Amniotic stem cell (primary cell): ENCODE measurements around the gene CDC42BPB.
"Not testable (repeated sequence)": the region's sequence is repeated elsewhere in the genome, so short reads cannot be mapped to it uniquely, and the experiment has no call there.

ENCODE experiments used
- DNase-seq: peaks from one replicate; lab custom pipeline; 2025; lab: John Stamatoyannopoulos, UW

Gene CDC42BPB

DNA sequence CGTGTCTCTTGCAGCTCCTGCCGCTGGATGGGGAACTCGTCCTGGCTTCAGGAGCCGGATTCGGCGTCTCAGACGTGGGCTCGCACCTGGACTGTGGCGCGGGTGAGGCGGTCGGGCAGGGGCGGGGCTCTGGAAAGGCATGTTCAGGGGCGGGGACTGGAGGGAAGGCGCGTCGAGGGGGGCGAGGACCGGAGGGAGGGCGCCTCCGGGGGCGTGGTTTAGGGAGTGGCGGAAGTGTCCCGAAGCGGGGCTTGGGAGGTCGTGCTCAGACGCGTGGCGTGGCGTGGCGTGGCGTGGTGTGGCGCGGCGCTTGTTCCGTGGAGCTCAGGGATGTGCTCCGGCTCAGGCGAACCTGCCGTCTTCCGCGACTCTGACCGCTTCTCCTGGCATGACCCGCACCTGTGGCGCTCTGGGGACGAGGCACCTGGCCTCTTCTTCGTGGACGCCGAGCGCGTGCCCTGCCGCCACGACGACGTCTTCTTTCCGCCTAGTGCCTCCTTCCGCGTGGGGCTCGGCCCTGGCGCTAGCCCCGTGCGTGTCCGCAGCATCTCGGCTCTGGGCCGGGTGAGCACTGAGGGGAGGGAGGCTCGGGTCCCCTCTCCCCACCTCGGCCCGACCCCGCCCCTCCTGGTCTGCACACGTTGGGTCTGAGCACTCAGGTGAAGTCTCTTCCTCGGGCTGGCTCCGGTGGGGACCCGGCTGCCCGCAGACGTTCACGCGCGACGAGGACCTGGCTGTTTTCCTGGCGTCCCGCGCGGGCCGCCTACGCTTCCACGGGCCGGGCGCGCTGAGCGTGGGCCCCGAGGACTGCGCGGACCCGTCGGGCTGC is 128.7 kb downstream of the CDC42BPB start:
- no peak for DNase-seq

DNA sequence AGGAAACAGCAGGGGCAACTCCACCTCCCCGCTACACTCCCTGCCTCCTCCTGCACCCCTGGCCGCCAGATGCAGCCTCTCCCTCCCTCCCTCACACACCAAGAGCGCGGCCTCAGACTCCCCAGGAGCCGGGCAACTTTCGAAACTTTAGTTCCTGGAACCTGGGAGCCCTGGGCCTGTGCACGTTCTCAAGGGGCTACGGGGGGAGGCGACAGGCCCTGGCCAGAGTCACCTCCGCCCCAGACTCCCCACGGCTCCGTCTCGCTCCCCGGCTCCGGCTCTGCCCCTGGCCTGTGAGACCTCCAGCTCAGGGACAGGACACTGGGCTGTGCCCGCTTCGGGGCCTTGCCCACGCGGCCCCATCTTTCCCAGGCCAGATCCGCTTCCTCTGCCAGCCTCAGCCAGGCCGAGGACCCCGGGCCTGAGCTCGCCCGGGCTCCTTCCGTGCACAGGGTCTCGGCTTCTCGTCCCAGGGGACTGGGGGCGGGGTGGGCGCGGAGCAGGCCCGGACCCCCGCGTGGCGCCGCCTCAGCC is 129.4 kb downstream of the CDC42BPB start:
- no peak for DNase-seq

DNA sequence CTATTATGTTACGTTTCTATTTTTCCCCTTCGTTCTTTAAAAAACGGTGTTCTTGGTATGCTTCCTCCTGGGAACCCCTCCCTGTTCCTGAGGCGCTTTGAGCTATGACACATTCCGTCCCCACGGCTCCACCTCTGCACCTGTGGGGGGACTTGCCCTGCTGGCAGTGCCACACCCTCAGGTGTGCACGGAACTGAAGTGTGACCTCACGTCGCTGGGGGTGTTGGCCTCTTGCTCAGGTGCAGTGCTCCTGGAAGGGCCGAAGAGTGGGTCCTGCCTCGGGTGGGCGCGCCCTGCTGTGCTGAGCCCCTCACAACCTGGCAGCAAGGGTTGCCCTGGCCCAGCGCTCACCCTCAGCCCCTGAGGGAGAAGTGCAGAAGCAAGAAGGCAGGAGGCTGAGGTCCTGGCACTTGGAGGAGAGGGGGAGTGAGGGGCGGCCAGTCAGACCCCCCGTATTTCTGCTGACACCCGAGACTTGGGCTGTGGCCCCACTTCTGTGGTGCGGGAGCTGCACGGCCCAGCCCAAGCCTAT is 129.9 kb downstream of the CDC42BPB start:
- no peak for DNase-seq

DNA sequence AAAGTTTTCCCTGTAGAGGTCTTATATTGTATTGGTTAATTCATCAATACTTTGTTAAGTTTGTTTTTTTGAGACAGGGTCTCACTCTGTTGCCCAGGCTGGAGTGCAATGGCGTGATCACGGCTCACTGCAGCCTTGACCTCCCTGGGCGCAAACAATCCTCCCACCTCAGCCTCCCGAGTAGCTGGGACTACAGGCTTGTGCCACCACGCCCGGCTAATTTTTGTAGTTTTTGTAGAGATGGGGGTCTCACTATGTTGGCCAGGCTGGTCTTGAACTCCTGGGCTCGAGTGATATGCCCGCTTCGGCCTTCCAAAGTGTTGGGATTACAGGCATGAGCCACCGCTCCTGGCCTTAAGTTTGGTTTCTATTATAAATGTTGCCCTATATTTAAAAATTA is 130.5 kb downstream of the CDC42BPB start:
- not testable (repeated sequence) for DNase-seq

DNA sequence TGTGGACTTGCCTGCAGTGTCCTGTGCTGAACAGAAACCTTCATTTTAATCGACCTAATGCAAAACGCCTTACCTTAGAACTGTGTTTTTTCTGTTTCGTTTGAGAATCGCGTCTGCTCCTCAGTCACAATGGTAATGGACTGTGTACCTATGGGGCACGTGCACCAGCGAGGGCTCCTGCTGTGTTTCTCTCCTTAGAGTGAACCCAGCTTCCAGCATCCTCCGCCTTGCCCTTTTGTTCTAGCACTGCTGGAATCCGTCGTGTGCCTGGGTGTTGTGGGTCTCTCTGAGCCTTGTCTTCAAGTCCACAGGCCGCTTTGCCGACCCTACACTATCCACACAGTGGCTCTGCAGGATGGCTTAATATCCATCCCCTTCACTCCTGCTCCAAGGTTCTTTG is 131.2 kb downstream of the CDC42BPB start:
- DNase-seq: no peak

DNA sequence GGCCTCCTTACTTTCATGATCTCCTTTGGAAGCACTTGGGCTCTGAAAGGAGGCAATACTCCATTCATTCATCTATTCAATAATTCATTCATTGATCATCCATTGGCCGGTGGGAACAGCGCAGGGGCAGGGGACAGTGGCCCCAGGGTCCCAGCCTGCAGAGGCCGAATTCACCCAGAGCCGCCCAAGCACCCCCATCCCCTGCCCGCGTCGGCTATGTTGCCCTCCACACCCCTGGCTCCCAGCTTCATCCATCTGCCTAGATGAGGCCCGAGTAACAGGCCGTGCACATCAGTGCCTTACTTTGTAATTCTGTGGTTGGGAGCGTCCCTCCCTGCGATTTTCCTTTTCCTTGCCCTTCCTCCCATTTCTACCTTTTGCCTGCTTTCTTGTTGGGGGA is 131.7 kb downstream of the CDC42BPB start:
- no peak for DNase-seq

DNA sequence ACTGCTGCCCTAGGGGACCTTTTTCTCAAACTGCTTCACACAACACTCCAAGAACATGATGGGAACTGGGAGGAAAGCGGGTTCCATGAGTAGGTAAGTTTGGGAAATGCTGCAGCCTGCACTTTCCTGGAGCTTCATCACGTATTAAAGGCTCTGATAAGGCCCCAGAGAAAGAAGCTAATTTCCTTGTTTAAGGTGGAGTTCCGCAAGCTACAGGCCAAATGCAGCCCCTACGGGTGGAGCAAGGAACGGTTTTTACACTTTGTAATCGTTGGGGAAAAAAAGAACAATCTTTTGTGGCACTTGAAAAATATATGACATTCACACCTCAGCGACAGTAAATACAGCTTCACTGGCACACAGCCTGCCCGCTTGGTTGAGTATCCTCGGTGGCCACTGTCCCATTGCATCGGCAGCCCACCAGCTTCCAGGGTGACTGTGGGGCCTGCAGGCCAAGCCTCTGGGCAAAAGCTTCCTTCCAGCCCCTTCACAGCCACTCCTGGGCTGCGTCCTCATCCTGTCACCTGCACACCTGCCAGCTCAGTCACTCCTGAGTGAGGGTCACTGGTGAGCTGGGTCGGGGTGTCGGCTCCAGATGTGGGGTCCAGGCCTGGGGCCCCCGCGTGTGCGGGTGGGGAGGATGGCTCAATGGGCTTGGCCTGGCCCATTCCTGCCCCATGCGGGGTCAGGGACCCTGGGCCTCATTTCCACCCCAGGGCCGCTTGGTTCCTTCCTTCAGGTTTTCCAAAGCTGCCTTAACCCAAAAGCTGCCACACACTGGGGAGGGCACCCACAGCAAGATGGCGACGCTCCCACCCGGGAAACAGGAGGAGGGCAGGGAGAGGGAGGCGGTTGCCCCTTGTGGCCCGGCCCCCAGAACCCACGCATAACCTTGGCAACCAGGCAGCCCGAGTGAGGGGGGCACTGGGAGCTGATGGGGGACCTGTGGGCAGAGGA is 132.4 kb downstream of the CDC42BPB start:
- DNase-seq: no peak

DNA sequence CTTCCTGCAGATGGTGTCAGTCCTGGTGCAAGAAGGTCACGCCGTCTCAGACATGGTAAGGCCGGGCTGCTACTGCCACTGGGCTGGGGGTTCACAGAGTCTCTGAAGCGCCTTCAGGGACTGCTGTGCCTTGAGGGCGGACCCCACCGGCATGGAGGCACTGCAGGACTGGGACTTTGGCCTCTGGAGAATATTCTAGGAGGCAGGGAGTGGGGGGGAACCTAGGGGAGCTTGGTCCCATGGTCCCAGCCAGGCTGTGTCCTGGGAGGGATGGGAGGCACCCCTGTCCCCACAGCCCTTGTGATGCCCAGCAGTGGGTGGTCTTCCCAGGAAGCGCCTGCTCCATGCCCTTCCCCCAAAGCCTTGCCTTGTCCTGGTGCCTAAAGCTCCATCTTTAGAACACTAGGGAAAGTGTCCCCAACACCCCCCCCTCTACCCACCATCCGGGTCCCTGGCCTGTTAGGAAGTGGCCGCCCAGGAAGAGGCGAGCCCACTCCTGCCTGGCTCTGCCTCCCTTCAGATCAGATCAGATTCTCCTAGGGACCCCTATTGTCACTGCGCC is 133.3 kb downstream of the CDC42BPB start:
- DNase-seq: no peak

DNA sequence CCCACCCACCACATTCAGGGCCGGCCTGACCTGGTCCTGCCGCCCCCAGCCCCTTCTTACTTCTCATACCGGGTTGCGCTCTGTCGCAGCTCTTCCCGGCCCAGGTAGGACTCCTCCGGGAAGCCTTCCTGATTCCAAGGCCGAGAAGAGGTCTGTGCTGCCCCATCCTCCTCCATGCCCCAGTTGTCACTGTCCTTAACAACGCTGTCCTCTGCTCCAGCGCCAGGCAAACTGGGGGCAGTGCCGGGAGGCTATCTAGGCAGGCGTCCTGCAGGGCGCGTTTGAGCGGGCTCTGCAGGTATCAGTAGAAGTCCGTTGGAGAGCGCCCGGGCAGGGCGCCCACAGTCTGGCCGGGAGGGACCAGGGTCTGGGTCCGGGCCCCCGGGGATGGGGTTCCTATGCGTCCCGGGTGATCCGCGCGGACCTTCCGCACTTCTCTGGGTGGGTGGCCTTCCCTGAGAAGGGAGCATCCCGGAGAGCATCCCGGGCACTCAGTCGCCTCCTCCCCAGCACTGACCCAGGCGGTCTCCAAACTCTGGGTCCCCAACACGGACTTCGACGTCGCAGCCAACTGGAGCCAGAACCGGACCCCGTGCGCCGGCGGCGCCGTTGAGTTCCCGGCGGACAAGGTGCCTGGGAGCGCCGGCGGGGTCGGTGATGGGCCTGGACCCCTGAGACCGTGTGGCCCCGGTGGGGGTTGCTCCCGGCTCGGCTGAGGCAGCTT is 134.0 kb downstream of the CDC42BPB start:
- no peak for DNase-seq

DNA sequence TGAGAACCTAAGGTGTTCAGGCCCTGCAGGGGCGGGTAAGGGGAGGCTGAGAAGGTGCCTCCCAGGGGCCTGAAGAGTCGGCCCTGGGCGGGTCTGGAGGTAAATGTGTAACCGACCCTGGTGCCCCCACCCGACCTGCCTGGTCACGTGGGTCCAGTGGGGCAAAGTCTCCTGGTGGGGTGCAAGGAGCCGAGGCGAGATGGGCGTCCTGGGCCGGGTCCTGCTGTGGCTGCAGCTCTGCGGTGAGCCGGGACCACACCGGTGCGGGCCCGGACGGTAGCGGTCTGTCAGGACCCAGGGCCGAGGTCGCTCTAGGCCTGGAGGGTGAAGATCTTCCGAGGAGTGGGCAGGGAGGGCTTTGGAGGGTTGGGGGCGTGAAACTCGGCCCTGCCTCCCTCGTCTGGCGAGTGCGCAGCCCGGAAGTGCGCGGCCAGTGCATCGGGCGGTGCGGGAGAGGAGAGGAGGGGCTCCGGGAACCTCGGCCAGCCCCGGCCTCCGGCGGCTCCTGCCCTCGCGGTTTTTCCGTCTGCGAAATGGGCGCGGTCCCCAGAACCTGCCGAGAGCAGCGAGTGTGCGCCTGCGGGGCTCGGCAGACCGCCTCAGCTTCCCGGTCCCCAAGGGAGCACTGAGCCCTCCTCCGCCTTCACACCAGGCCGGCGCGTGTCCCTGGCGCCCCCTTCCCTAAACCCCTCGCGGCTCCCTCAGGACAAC is 134.7 kb downstream of the CDC42BPB start, which contains the start of gene AMN:
TSS of gene AMN (plus strand) at position 174 of the 711 bp plus-strand sequence. CDS start at position 200, 26 bp downstream.
- DNase-seq: no peak

DNA sequence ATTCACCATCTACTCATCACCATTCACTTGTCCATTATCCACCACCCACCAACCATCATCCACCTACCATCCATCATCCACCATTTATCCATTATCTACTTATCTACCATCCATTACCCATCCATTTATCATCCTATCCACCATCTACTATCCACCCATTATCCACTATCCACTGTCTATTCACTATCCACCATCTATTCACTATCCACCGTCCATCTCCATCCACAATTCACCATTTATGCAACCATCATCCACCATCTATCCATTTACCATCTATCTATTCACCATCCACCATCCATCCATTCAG is 136.4 kb downstream of the CDC42BPB start:
- DNase-seq: no peak

DNA sequence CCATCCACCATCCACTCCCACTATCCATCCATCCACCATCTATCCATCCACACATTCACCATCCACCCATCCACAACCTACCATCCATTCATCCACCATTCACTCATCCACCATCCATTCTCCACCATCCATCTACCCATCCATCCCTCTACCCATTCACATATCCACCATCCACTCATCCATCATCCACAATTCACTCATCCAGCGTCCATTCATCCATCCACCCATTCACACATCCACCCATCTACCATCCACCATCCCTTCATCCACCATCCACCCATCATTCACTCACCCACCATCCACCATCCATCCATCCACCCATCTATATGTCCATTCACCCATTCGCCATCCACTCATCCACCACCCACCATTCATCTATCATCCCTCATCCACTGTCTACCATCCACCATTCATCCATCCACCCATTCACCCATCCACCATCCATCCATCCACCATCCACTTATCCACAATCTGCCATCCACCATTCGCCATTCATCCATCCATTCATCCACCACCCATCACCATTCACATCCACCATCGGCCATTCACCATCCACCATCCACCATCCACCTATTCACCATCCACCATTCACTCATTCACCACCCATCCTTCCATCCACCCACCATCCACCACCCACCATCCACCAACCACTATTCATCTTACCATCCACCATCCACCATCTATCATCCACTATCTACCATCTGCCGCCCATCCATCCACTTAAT is 136.9 kb downstream of the CDC42BPB start:
- no peak for DNase-seq

DNA sequence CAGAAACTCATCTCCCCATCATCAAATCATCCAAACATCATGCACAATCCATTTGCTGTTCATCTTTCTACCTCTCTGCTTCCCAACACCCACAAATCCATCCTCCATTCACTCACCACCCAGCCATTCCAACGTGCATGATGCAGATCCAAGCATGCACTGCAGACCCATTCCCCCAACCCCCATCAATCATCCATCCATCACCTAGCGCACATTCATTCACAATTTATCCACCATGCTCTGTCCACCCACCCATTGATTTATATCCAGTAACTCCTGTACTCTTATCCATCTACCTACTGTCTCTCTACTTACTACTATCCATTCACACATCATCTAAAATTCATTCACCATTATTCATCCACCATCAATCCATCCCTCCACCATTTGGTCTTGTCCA is 138.9 kb downstream of the CDC42BPB start:
- DNase-seq: no peak

DNA sequence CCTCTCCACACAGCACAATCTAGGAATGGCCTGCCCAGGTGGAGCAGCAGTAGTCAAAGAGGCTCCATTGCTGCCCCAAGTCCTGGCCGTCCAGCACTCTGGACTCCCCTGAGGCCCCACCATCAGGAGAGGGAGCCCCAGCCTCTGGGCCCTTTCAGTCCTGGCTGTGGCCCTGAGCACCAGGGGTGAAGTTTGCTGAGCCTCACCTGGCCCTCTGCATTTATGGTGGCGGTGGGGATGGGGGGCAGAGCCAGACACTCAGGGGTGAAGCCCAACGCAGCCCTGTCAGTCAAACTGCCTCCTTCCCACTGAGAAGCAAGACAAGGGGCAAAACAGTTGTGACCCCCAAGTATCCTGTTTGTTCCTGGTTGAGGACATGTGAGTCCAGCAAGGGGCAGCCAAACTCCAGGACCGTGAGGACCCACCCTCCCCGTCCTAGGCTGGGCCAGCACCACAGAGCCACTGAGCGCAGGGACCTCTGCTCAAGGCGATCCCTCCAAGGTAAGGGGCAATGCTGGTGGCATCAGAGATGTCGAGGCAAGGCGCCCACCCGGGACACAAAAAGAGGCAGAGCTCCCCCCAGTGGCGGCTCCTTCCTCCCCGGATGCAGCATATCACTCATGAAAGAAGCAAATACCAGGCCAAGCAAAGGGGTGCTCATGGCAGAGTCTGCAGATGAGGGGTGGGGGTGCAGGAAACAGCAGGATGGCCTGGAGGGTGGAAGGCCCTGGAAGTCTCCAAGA is 139.7 kb downstream of the CDC42BPB start:
- DNase-seq: no peak

DNA sequence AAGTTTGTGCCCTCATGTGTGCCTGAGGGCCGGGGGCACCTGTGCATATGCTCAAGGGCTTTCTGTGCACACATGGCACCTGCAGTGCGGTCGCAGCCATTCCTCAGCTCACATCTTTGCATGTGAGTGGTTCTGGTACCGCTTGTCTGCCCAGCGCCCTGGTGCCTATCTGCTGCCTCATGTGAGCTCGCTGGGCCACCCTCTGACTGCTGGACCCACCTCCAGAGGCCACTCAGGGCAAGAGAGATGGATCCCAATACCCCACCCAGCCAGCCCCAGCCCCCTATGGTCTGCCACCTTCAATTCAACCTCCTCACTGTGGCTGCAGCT is 140.3 kb downstream of the CDC42BPB start:
- DNase-seq: no peak

DNA sequence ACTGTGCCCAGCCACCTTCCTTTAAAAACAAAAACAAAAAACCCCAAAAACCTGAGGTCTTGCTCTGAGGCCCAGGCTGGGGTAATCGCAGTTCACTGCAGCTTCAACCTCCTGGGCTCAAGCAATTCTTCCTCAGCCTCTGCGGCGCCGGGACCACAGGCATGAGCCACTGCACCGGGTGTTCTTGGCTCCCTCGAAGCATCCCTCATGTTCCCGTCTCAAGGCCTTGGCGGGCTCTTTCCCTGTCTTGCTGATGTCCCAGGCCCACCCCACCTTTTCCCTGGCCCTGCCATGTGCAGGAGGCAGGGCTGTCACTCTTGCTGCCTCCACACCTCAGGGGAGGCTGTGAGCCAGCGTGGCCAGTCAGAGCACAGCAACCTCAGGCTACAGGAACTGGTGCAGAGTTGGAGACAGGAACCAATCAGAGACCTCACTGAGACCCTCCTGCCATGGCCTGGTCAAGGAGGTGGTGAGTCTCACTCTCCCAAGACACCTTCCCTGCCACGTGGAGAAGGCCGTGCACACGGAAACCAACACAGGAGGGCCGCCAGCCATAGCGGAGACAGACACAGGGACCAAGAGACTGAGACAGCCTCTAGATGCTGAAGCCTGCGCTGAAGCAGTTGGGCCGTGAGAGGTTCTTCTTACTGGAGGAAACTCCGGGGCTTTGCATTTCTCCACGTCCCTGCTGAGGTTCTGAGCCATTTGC is 140.8 kb downstream of the CDC42BPB start:
- no peak for DNase-seq

DNA sequence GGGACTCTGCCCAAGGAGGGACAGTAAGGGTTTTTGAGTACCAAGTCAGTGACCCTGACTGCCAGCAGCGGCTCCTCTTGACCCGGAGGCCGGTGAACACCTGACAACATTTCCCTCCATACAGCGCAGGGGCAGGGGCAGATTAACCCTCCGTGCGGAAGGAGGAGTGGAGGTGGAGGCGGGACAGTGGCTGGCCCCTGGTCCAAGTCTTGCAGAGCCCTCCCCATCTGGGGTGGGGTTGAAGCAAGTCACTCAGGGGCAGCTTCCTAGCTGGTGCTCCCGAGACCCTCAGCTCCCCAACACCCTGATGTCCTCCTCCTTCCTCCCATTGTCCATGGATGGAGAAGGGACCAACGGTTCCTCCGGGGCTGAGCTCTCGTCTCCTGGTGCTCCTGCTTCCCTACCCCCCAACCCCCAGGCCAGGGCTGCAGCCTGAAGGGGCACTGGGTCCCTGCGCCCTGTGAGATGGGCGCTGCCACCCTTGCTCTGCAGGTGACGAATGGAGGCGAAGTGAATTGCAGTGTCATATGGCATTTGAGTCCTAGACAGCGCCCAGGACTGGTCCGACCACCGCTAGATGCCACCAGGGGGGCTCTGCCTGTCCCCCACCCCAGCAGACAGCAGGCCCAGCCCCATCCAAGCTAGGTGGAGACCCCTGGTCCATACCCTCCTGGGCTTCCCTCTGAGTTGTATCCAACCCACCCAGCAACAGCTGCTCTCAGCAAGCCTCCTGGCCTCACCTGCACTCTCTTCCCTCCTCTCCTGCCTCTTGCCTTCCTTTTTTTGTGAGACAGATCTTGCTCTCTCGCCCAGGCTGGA is 141.8 kb downstream of the CDC42BPB start:
- no peak for DNase-seq
